Measurements from ENCODE around the gene MON1B. TPM values are rescaled to one million over a fixed set of nuclear protein-coding genes. Genes with fewer than 3 reads are reported as not detected.

Gene MON1B
- polyA plus RNA-seq, 1 donor = 32.5 TPM

DNA sequence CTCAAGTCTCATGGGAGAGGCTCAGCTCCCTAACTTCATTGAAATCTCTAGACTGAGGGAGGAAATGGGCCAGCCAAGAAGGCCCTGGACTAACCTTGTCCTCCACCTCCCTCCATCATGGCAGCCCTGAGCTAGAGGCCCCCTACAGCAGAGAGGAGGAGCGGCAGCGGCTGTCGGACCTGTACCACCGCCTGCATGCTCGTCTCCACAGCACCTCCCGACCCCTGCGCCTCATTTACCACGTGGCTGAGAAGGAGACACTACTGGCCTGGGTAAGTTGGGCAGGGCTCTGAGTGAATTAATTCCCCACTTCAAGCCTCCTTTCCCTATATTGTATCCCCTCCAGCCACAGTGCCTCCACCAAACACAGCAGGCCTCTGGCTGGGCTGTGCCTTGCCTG, 4.4 kb downstream of the MON1B start:
- peaks cover 61% of the 10 kb centered on the region for H3K36me3 ChIP-seq (ENCODE audit: control insufficient read depth, insufficient read depth, low read length)
- H3K4me3 ChIP-seq (ENCODE audit: low read length) = no peak overlapping the region
- H3K27ac ChIP-seq (ENCODE audit: low read length) = no peak overlapping the region
- H3K4me1 ChIP-seq (ENCODE audit: control insufficient read depth, insufficient read depth, low read length) = no peaks in the 10 kb centered on the region
- no peaks in the 10 kb centered on the region for H3K27me3 ChIP-seq (ENCODE audit: control insufficient read depth, insufficient read depth, low read length)
- no CpG with 5 or more reads among the region's 8 CpGs for WGBS (ENCODE audit: insufficient coverage, low lambda C conversion rate)
- DNase-seq = no peak
- H3K9me3 ChIP-seq (ENCODE audit: control insufficient read depth, low read depth, low read length) = peaks cover 3% of the 10 kb centered on the region

DNA sequence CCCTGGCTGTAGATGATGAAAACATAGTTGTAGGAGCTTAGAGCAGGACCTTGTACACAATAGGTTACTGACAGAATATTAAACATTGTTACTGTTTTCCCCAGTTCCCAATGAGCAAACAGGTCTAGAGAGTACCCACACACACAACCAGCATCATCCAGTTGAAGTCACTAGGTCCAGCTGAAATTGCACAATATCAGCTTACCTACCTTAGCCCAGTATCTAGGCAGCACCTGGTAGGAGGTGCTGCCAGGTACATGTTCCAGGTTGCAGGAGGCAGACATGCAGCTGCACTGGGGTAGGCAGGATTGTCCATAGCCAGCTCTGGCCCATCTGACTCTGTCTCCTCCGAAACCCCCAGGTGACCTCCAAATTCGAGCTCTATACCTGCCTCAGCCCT, 6.8 kb downstream of the MON1B start:
- Histone ChIP-seq H3K27me3 (ENCODE audit: control insufficient read depth, insufficient read depth, low read length) (no peaks in the 10 kb centered on the region), H3K27ac (ENCODE audit: low read length) (no peak overlapping the region), H3K9me3 (ENCODE audit: control insufficient read depth, low read depth, low read length) (peaks cover 3% of the 10 kb centered on the region), H3K4me1 (ENCODE audit: control insufficient read depth, insufficient read depth, low read length) (no peaks in the 10 kb centered on the region), H3K4me3 (ENCODE audit: low read length) (no peak overlapping the region), H3K36me3 (ENCODE audit: control insufficient read depth, insufficient read depth, low read length) (peaks cover 69% of the 10 kb centered on the region)
- no peak for DNase-seq
- WGBS (ENCODE audit: insufficient coverage, low lambda C conversion rate) = no CpG with 5 or more reads among the region's 2 CpGs

DNA sequence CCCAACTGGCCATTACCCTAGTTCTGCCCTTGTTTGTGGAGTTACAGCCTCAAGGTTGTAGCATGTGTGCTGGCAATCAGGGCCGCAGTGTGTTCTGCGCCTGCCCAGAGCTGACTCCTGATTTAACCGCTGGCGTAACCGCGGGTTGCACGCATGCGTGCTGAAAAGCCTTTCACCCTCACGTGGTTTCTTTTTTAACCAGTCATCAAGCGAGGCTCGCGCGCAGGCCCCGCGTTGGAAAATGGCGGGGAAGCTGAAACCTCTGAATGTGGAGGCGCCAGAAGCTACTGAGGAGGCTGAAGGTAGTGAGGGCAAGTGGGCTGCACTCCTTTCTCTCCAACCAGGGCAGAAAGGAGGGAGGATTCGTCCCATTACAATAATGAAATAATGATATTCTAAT, 8.2 kb downstream of the MON1B start, which contains the start of gene SYCE1L:
SYCE1L (plus strand) TSS at position 198 of the 400 bp plus-strand sequence; CDS start at position 242, 44 bp downstream.
- WGBS (ENCODE audit: insufficient coverage, low lambda C conversion rate) = 88% methylated on average over 1 of the region's 18 CpGs
- Histone ChIP-seq H3K27me3 (ENCODE audit: control insufficient read depth, insufficient read depth, low read length) (no peaks in the 10 kb centered on the region), H3K27ac (ENCODE audit: low read length) (no peak within 1 kb of the TSS), H3K36me3 (ENCODE audit: control insufficient read depth, insufficient read depth, low read length) (peaks cover 59% of the 10 kb centered on the region), H3K9me3 (ENCODE audit: control insufficient read depth, low read depth, low read length) (peaks cover 3% of the 10 kb centered on the region), H3K4me3 (ENCODE audit: low read length) (no peak within 1 kb of the TSS), H3K4me1 (ENCODE audit: control insufficient read depth, insufficient read depth, low read length) (no peaks in the 10 kb centered on the region)
- DNase-seq = no peak

DNA sequence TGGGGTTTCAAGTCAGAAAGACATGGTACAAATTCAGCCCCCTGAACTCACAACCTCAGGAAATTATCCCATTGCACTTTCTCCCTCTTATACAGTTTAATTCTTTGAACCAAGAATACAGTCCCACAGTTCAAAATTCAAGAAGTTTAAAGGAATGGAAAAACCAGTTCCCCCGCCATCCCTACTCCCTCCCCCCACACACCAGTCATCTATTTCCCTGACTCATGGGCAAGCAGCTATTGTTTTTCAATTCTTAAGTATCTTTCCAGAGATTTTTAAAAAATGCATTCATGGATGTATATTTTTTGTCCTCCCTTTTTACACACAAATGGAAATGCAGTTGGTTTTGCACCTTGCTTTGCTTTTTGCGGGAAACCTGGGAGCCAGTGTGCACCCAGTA, 15.5 kb downstream of the MON1B start:
- Histone ChIP-seq H3K27me3 (ENCODE audit: control insufficient read depth, insufficient read depth, low read length) (no peaks in the 10 kb centered on the region), H3K4me1 (ENCODE audit: control insufficient read depth, insufficient read depth, low read length) (no peaks in the 10 kb centered on the region)
- no CpG with 5 or more reads among the region's 2 CpGs for WGBS (ENCODE audit: insufficient coverage, low lambda C conversion rate)

DNA sequence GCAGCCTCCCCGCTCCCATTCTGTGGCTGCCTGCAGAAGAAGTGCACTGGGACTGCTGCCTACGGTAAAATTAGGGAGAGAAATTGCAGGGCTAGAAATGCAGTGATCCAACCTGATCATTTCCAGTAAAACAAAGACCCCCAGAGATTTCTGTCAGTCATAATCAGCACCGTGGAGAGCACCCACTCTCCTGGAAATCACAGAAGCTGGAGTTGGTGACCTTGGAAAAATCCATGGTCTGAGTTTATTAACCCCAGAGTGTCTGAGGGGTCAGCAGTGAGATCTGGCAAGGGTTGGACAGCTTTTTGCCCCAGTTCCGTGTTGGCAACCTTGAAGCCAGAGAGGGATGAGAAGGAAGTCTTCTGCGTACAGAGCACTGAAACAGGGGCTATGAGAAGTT, 16.0 kb downstream of the MON1B start:
- Histone ChIP-seq H3K36me3 (ENCODE audit: control insufficient read depth, insufficient read depth, low read length) (no peaks in the 10 kb centered on the region), H3K4me3 (ENCODE audit: low read length) (no peak overlapping the region), H3K27ac (ENCODE audit: low read length) (no peak overlapping the region), H3K9me3 (ENCODE audit: control insufficient read depth, low read depth, low read length) (no peaks in the 10 kb centered on the region), H3K4me1 (ENCODE audit: control insufficient read depth, insufficient read depth, low read length) (no peaks in the 10 kb centered on the region), H3K27me3 (ENCODE audit: control insufficient read depth, insufficient read depth, low read length) (no peaks in the 10 kb centered on the region)
- DNase-seq = no peak
- 60% methylated on average over 1 of the region's 5 CpGs for WGBS (ENCODE audit: insufficient coverage, low lambda C conversion rate)

More for the DNA sequence above, 15.5 kb downstream of the MON1B start:
- no peak for DNase-seq
- no peak overlapping the region for H3K27ac ChIP-seq (ENCODE audit: low read length)
- H3K9me3 ChIP-seq (ENCODE audit: control insufficient read depth, low read depth, low read length) = no peaks in the 10 kb centered on the region
- H3K4me3 ChIP-seq (ENCODE audit: low read length) = no peak overlapping the region
- H3K36me3 ChIP-seq (ENCODE audit: control insufficient read depth, insufficient read depth, low read length) = no peaks in the 10 kb centered on the region

DNA sequence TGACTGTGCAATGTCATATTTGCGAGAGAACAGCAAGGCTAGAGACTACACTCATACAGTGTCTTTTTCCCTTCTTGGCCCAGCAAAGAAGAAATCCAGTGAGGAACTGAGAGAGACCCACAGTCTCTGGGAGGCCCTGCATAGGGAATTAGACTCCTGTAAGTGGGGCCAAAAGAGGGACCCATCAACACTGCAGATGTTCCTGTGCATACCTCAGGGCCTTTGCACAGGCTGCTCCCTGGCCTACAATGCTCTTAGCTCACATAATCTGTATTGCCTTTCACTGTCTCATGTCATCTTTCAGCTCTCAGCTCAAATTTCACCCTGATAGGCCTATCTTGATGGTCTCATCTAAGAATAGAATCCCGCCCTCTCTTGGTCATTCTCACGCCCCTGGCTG, 17.4 kb downstream of the MON1B start:
- H3K9me3 ChIP-seq (ENCODE audit: control insufficient read depth, low read depth, low read length) = peaks cover 5% of the 10 kb centered on the region
- DNase-seq = no peak
- WGBS (ENCODE audit: insufficient coverage, low lambda C conversion rate) = no CpG with 5 or more reads among the region's 3 CpGs
- H3K4me3 ChIP-seq (ENCODE audit: low read length) = no peak overlapping the region
- no peaks in the 10 kb centered on the region for H3K36me3 ChIP-seq (ENCODE audit: control insufficient read depth, insufficient read depth, low read length)
- no peaks in the 10 kb centered on the region for H3K27me3 ChIP-seq (ENCODE audit: control insufficient read depth, insufficient read depth, low read length)
- H3K27ac ChIP-seq (ENCODE audit: low read length) = no peak overlapping the region
- H3K4me1 ChIP-seq (ENCODE audit: control insufficient read depth, insufficient read depth, low read length) = no peaks in the 10 kb centered on the region

DNA sequence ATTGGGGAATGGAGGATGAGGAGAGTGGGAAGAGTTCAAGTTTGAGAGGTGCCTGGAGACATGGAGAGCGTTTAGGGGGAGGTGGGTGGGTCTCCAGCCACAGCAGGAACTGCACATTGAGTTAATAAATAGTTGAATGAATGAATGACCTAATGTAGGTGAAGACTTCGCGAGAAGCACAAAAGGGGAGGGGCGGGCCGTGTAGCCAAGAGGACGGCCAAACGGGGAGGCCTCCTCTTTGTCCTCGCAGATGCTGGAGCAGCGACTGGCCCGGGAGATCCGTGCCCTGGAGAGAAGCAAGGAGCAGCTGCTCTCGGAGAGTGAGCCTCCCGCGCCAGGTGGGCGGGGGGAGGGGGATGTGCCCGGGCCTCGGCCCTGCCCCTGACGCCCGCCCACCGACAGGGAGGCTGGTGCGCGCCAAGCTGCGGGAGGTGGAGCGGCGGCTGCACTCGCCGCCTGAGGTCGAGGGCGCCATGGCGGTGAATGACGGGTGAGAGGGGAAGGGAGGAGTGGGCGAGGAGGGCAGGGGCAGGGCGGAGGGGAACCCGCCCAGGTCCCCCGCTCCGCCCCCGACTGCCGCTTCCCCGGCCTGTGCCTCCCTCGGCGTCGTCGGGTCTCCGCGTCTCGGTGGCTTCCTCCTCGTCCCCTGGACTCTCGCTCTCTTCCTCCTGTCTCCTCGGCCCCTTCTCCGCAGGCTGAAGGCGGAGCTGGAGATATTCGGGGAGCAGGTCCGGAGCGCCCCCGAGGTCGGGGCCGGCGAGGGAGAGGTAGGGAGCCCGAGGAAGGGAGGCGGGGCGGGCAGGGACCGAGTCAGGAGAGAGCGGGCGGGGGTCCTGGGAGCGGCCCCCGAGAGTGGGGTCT, 21.1 kb downstream of the MON1B start:
- Histone ChIP-seq H3K9me3 (ENCODE audit: control insufficient read depth, low read depth, low read length) (peaks cover 5% of the 10 kb centered on the region), H3K4me3 (ENCODE audit: low read length) (peak overlapping the region; percentile 64), H3K36me3 (ENCODE audit: control insufficient read depth, insufficient read depth, low read length) (no peaks in the 10 kb centered on the region), H3K4me1 (ENCODE audit: control insufficient read depth, insufficient read depth, low read length) (no peaks in the 10 kb centered on the region), H3K27ac (ENCODE audit: low read length) (peak overlapping the region; percentile 53), H3K27me3 (ENCODE audit: control insufficient read depth, insufficient read depth, low read length) (no peaks in the 10 kb centered on the region)
- DNase-seq = peak; percentile 67 to 78
- no CpG with 5 or more reads among the region's 66 CpGs for WGBS (ENCODE audit: insufficient coverage, low lambda C conversion rate)

DNA sequence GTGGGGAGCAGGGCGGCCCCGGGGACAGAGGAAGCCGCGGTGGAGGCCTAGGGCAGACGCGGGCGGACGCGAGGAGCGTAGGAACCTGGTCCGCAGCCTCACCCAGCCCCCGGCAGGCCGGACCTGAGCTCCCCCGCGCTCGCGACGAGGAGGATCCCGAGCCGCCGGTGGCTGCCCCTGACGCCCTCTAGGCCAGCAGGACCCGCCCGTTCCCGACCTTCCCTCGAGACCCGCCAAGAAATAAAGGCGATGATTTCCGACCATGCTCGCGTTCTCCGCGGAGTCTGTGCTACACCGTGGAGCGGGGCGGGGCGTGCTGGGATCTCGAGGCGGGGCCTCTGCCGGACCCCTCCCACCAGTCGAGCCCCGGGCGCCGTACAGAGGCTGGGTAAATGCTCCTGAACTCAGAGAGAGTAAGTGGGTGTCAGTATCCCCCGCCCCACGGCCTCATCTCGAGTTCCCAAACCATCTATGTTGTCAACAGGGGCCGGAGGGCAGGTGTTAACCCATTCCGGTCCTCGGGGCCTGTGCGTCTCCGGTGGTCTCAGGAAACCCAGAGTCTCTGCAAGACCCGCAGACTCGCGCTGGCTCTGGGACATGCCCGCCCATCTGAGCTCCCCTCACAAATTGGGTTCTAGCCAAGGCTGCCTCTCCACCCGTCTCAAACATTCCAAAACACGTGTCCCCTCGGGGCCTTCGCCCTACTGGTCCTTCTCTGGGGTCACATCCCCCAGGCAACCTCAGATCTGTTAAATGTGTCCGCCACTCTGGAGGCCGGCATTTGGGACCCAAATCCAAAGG, 22.0 kb downstream of the MON1B start:
- Histone ChIP-seq H3K27ac (ENCODE audit: low read length) (peak overlapping the region; percentile 53), H3K4me1 (ENCODE audit: control insufficient read depth, insufficient read depth, low read length) (no peaks in the 10 kb centered on the region), H3K9me3 (ENCODE audit: control insufficient read depth, low read depth, low read length) (peaks cover 5% of the 10 kb centered on the region), H3K27me3 (ENCODE audit: control insufficient read depth, insufficient read depth, low read length) (no peaks in the 10 kb centered on the region), H3K36me3 (ENCODE audit: control insufficient read depth, insufficient read depth, low read length) (no peaks in the 10 kb centered on the region), H3K4me3 (ENCODE audit: low read length) (peak overlapping the region; percentile 64)
- peak in 1 of 2 donors; percentile 37 for DNase-seq
- WGBS (ENCODE audit: insufficient coverage, low lambda C conversion rate) = 59% methylated on average over 6 of the region's 62 CpGs

DNA sequence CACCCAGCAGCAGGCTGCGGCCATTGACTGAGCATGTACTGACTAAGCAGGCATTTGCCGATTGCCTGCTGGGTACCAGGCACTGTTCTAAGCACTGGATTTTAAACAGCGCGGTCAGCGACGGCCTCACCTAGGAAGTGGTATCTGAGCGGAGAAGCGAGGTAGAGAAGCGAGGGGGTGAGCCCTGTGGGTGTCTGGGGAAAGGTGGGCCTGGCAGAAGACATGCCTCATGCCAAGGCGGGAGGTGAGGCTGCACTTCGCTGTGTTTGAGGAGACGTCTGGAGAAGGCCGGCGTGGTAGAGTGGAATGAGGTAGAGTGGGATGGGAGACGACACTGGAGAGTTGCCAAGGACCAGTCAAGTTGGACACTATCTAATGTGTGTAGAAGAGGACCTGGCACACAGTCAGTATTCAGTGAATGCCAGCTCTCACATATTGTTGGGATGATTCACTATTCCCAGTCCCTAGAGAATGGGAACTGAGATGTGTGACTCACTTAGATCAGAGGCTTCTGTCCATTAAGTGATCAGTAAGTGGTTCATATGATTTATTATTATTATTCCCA, 22.6 kb downstream of the MON1B start:
- H3K36me3 ChIP-seq (ENCODE audit: control insufficient read depth, insufficient read depth, low read length) = no peaks in the 10 kb centered on the region
- DNase-seq = no peak
- no peaks in the 10 kb centered on the region for H3K27me3 ChIP-seq (ENCODE audit: control insufficient read depth, insufficient read depth, low read length)
- H3K27ac ChIP-seq (ENCODE audit: low read length) = no peak overlapping the region
- no peaks in the 10 kb centered on the region for H3K4me1 ChIP-seq (ENCODE audit: control insufficient read depth, insufficient read depth, low read length)
- no CpG with 5 or more reads among the region's 15 CpGs for WGBS (ENCODE audit: insufficient coverage, low lambda C conversion rate)
- H3K4me3 ChIP-seq (ENCODE audit: low read length) = no peak overlapping the region
- H3K9me3 ChIP-seq (ENCODE audit: control insufficient read depth, low read depth, low read length) = peaks cover 5% of the 10 kb centered on the region

DNA sequence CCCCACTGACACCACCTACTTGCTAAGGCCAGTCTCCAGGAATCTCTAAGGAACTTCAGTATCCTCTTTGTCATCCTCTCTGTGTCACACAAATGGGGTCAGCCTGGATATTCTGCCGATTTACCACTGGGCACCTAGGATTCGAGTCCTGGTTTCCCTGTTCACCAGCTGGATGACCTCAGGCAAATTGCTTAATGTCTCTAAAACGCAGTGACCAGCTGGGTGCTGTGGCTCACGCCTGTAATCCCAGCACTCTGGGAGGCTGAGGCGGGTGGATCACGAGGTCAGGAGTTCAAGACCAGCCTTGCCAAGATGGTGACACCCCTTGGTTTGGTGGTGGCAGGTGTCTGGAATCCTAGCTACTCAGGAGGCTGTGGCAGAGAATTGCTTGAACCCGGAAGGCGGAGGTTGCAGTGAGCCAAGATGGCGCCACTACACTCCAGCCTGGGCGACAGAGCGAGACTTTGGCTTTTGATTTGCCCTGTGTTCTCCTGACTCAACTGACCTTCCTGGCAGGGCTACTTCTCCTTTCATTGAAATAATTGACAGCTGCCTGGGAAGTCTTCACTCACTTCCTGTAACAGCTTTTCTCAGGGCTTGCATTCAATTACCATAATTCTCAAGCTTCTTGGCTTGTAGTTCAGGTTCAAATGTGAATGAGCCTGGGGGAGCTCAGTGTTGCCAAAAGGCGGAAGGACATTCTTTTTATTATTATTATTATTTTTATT, 23.6 kb downstream of the MON1B start:
- H3K9me3 ChIP-seq (ENCODE audit: control insufficient read depth, low read depth, low read length) = peaks cover 5% of the 10 kb centered on the region
- DNase-seq = no peak
- no peaks in the 10 kb centered on the region for H3K36me3 ChIP-seq (ENCODE audit: control insufficient read depth, insufficient read depth, low read length)
- H3K27ac ChIP-seq (ENCODE audit: low read length) = no peak overlapping the region
- H3K27me3 ChIP-seq (ENCODE audit: control insufficient read depth, insufficient read depth, low read length) = no peaks in the 10 kb centered on the region
- H3K4me3 ChIP-seq (ENCODE audit: low read length) = no peak overlapping the region
- H3K4me1 ChIP-seq (ENCODE audit: control insufficient read depth, insufficient read depth, low read length) = no peaks in the 10 kb centered on the region
- no CpG with 5 or more reads among the region's 12 CpGs for WGBS (ENCODE audit: insufficient coverage, low lambda C conversion rate)

Data from large intestine (tissue), 3 donors.